PFSK-1 (cell line): Measurements from ENCODE around the gene FAM13A.

Source experiments
- FOXP2 ChIP-seq: optimal IDR thresholded peaks from 2 replicates; pipeline ENCODE3; 2011; ENCODE audit warnings: borderline replicate concordance, control low read depth, inconsistent platforms; ENCODE audit not compliant: insufficient read depth; ENCODE audit errors: extremely low read length, extremely low read depth
- POLR2AphosphoS5 ChIP-seq: IDR thresholded peaks from 2 replicates; pipeline ENCODE4 v1.6.1; 2012; ENCODE audit warnings: low read depth, mild to moderate bottlenecking, control low read depth, low read length, moderate library complexity
- SIN3A ChIP-seq: IDR thresholded peaks from 2 replicates; pipeline ENCODE4 v1.6.1; 2012; ENCODE audit warnings: mild to moderate bottlenecking, low read length, moderate library complexity, borderline replicate concordance; ENCODE audit not compliant: insufficient read depth
- TAF1 ChIP-seq: IDR thresholded peaks from 2 replicates; pipeline ENCODE4 v1.6.1; 2012; ENCODE audit warnings: low read length, control low read depth, borderline replicate concordance; ENCODE audit not compliant: insufficient read depth
- TF ChIP-seq, protein P1 (sequence below), 2 experiments: IDR thresholded peaks; 2 replicates each; pipeline versions ENCODE4 v1.6.1 to v1.8.0; 2011 to 2012; ENCODE audit warnings: low read depth in 2 of 2, low read length in 2 of 2, control low read depth in 1 of 2, inconsistent platforms in 1 of 2, mild to moderate bottlenecking in 1 of 2, moderate library complexity in 1 of 2; ENCODE audit not compliant: insufficient read depth in 1 of 2

DNA sequence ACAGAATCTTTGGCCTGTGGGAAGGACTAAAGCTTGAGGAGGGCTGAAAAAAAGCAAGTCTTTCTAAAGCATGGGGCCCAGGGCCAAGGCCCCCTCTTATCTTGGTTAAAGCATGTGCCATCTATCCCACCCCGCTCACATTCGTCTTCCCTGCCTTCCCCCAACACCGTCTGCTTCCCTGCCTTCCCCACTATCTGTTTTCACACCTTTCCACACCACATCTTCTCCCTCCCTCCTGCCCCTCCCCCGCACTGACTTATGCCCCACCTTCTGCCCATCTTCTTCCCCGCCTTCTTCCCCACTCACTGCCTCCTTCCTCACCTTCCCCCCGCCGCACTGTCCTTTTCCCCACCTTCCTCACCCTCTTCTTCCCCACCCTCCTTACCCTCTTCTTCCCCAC is 358.5 kb downstream of the FAM13A start:
- TF ChIP-seq, protein P1, sequence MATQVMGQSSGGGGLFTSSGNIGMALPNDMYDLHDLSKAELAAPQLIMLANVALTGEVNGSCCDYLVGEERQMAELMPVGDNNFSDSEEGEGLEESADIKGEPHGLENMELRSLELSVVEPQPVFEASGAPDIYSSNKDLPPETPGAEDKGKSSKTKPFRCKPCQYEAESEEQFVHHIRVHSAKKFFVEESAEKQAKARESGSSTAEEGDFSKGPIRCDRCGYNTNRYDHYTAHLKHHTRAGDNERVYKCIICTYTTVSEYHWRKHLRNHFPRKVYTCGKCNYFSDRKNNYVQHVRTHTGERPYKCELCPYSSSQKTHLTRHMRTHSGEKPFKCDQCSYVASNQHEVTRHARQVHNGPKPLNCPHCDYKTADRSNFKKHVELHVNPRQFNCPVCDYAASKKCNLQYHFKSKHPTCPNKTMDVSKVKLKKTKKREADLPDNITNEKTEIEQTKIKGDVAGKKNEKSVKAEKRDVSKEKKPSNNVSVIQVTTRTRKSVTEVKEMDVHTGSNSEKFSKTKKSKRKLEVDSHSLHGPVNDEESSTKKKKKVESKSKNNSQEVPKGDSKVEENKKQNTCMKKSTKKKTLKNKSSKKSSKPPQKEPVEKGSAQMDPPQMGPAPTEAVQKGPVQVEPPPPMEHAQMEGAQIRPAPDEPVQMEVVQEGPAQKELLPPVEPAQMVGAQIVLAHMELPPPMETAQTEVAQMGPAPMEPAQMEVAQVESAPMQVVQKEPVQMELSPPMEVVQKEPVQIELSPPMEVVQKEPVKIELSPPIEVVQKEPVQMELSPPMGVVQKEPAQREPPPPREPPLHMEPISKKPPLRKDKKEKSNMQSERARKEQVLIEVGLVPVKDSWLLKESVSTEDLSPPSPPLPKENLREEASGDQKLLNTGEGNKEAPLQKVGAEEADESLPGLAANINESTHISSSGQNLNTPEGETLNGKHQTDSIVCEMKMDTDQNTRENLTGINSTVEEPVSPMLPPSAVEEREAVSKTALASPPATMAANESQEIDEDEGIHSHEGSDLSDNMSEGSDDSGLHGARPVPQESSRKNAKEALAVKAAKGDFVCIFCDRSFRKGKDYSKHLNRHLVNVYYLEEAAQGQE (IDR thresholded peaks at IDR 0.05; ENCODE audit: insufficient read depth in 1 of 2, low read depth in 2 of 2, low read length in 2 of 2), result no peak
- no peak for TF ChIP-seq TAF1
- TF ChIP-seq SIN3A, result no peak
- no peak for TF ChIP-seq POLR2AphosphoS5
- TF ChIP-seq FOXP2, result no peak
